ENCODE results near the gene DTX3.
"Not testable (repeated sequence)": the region's sequence is repeated elsewhere in the genome, so short reads cannot be mapped to it uniquely, and the experiment has no call there.

DTX3 gene

DNA sequence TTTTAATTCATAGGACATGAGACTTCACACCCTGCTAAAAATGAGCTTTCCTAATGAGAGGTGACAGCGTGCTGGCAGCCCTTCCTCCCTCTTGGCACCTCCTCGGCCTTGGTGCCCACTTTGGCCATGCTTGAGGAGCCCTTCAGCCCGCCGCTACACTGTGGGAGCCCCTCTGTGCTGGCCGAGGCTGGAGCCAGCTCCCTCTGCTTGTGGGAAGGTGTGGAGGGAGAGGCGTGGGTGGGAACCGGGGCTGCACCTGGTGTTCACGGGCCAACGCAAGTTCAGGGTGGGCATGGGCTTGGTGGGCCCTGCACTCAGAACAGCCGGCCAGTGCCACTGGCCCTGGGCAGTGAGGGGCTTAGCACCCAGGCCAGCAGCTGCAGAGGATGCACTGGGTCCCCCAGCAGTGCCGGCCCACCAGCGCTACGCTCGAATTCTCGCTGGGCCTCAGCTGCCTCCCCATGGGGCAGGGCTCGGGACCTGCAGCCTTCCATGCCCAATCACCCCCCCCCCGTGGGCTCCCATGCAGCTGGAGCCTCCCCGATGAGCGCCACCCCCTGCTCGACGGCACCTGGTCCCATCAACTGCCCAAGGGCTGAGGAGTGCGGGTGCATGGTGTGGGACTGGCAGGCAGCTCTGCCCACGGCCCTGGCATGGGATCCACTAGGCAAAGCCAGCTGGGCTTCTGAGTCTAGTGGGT is 51.1 kb downstream of the DTX3 start:
- Histone ChIP-seq H3K4me2 (ENCODE audit: insufficient read depth, low read length) (no peak overlapping the region), H3K4me3 (ENCODE audit: low read depth in 1 of 2, low read length in 2 of 2) (no peak overlapping the region), H3K9me3 (ENCODE audit: insufficient read depth, low read length, severe bottlenecking) (peaks cover 16% of the 10 kb centered on the region), H4K20me1 (ENCODE audit: insufficient read depth, low read length) (no peaks in the 10 kb centered on the region), H3K27ac (ENCODE audit: low read length) (no peak overlapping the region), H3K36me3 (ENCODE audit: insufficient read depth, low read length) (no peaks in the 10 kb centered on the region), H2AFZ (ENCODE audit: low read depth, low read length) (no peak overlapping the region), H3K27me3 (ENCODE audit: insufficient read depth, low read length, poor library complexity) (no peaks in the 10 kb centered on the region), H3K4me1 (ENCODE audit: insufficient read depth, low read length) (no peaks in the 10 kb centered on the region), H3K9ac (ENCODE audit: low read depth, low read length) (no peak overlapping the region), H3K79me2 (ENCODE audit: insufficient read depth, low read length) (no peaks in the 10 kb centered on the region)
- DNase-seq (no peak), ATAC-seq (ENCODE audit: insufficient read depth, low read depth) (no peak)
- TF ChIP-seq, protein P1, sequence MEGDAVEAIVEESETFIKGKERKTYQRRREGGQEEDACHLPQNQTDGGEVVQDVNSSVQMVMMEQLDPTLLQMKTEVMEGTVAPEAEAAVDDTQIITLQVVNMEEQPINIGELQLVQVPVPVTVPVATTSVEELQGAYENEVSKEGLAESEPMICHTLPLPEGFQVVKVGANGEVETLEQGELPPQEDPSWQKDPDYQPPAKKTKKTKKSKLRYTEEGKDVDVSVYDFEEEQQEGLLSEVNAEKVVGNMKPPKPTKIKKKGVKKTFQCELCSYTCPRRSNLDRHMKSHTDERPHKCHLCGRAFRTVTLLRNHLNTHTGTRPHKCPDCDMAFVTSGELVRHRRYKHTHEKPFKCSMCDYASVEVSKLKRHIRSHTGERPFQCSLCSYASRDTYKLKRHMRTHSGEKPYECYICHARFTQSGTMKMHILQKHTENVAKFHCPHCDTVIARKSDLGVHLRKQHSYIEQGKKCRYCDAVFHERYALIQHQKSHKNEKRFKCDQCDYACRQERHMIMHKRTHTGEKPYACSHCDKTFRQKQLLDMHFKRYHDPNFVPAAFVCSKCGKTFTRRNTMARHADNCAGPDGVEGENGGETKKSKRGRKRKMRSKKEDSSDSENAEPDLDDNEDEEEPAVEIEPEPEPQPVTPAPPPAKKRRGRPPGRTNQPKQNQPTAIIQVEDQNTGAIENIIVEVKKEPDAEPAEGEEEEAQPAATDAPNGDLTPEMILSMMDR (IDR thresholded peaks at IDR 0.05; ENCODE audit: borderline replicate concordance, extremely low read depth, low read length, poor library complexity, severe bottlenecking) = no peak
- no peak for TF ChIP-seq EZH2 (IDR thresholded peaks at IDR 0.05; ENCODE audit: borderline replicate concordance, low read depth, low read length, severe bottlenecking)

DNA sequence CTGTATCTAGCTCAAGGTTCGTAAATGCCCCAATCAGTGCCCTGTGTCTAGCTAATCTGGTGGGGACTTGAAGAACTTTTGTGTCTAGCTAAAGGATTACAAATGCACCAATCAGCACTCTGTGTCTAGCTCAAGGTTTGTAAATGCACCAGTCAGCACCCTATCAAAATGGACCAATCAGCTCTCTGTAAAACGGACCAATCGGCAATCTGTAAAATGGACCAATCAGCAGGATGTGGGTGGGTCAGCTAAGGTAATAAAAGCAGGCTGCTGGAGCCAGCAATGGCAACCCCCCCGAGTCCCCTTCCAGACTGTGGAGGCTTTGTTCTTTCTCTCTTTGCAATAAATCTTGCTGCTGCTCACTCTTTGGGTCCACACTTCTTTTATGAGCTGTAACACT is 51.8 kb downstream of the DTX3 start:
- not testable (repeated sequence) for H3K4me3 ChIP-seq (ENCODE audit: low read depth in 1 of 2, low read length in 2 of 2); DNase-seq; H3K36me3 ChIP-seq (ENCODE audit: insufficient read depth, low read length); H3K27me3 ChIP-seq (ENCODE audit: insufficient read depth, low read length, poor library complexity); H2AFZ ChIP-seq (ENCODE audit: low read depth, low read length); H3K9ac ChIP-seq (ENCODE audit: low read depth, low read length); H4K20me1 ChIP-seq (ENCODE audit: insufficient read depth, low read length); H3K79me2 ChIP-seq (ENCODE audit: insufficient read depth, low read length); H3K27ac ChIP-seq (ENCODE audit: low read length); H3K4me1 ChIP-seq (ENCODE audit: insufficient read depth, low read length); ATAC-seq (ENCODE audit: insufficient read depth, low read depth); H3K4me2 ChIP-seq (ENCODE audit: insufficient read depth, low read length)
- H3K9me3 ChIP-seq (ENCODE audit: insufficient read depth, low read length, severe bottlenecking) = peaks cover 22% of the 10 kb centered on the region

DNA sequence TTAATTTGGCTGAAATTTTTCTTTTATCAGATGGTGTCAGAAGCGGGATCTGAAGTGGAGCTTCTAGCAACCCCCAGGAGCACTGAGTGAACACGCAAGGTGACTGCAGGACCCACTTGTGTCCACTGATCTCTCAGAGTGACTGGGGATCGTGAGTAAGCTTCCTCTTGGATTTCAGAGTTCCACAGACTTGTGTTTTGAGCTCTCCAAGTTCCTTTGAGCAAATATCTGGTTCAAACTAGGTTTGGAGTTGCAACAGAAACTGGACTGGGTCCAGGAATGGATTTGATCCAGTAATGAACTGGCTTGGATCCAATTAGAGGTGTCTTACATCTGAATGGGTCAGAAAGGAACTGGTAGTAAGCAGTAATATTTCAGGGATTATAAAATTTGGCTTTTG is 53.1 kb downstream of the DTX3 start:
- Histone ChIP-seq H3K4me1 (ENCODE audit: insufficient read depth, low read length) (no peaks in the 10 kb centered on the region), H3K9me3 (ENCODE audit: insufficient read depth, low read length, severe bottlenecking) (peaks cover 29% of the 10 kb centered on the region), H3K4me3 (ENCODE audit: low read depth in 1 of 2, low read length in 2 of 2) (no peak overlapping the region), H2AFZ (ENCODE audit: low read depth, low read length) (no peak overlapping the region), H3K27me3 (ENCODE audit: insufficient read depth, low read length, poor library complexity) (no peaks in the 10 kb centered on the region), H4K20me1 (ENCODE audit: insufficient read depth, low read length) (no peaks in the 10 kb centered on the region), H3K4me2 (ENCODE audit: insufficient read depth, low read length) (no peak overlapping the region), H3K27ac (ENCODE audit: low read length) (no peak overlapping the region), H3K79me2 (ENCODE audit: insufficient read depth, low read length) (no peaks in the 10 kb centered on the region), H3K36me3 (ENCODE audit: insufficient read depth, low read length) (no peaks in the 10 kb centered on the region), H3K9ac (ENCODE audit: low read depth, low read length) (no peak overlapping the region)
- no peak for ATAC-seq (ENCODE audit: insufficient read depth, low read depth)
- TF ChIP-seq, protein P1 (IDR thresholded peaks at IDR 0.05; ENCODE audit: borderline replicate concordance, extremely low read depth, low read length, poor library complexity, severe bottlenecking) = no peak
- no peak for TF ChIP-seq EZH2 (IDR thresholded peaks at IDR 0.05; ENCODE audit: borderline replicate concordance, low read depth, low read length, severe bottlenecking)
- DNase-seq = no peak

DNA sequence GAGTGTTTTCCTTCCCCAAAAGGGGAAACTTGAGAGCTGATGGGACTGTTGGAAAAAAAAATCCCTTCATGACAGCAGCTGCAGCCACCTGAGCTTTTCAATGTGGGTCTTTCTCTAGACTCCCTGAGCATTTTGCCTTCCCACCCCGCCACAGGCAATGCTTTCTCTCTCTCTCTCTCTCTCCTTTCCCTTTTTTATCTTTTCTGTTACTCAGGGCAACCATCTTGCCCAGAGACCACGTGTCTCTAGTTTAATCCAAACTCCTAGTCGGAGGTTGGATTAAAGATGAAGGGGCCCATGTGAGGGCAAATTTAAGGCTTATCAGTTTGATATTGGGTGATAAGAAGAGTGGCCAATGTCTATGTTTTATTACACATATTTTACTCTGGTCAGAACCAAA is 54.3 kb downstream of the DTX3 start:
- no peaks in the 10 kb centered on the region for H3K36me3 ChIP-seq (ENCODE audit: insufficient read depth, low read length)
- H3K4me3 ChIP-seq (ENCODE audit: low read depth in 1 of 2, low read length in 2 of 2) = no peak overlapping the region
- H3K9ac ChIP-seq (ENCODE audit: low read depth, low read length) = no peak overlapping the region
- no peak overlapping the region for H3K4me2 ChIP-seq (ENCODE audit: insufficient read depth, low read length)
- H3K4me1 ChIP-seq (ENCODE audit: insufficient read depth, low read length) = no peaks in the 10 kb centered on the region
- H4K20me1 ChIP-seq (ENCODE audit: insufficient read depth, low read length) = no peaks in the 10 kb centered on the region
- ATAC-seq (ENCODE audit: insufficient read depth, low read depth) = no peak
- H2AFZ ChIP-seq (ENCODE audit: low read depth, low read length) = no peak overlapping the region
- no peak for DNase-seq
- peaks cover 26% of the 10 kb centered on the region for H3K9me3 ChIP-seq (ENCODE audit: insufficient read depth, low read length, severe bottlenecking)
- H3K79me2 ChIP-seq (ENCODE audit: insufficient read depth, low read length) = no peaks in the 10 kb centered on the region
- no peak overlapping the region for H3K27ac ChIP-seq (ENCODE audit: low read length)
- no peak for TF ChIP-seq EZH2 (IDR thresholded peaks at IDR 0.05; ENCODE audit: borderline replicate concordance, low read depth, low read length, severe bottlenecking)
- TF ChIP-seq, protein P1 (IDR thresholded peaks at IDR 0.05; ENCODE audit: borderline replicate concordance, extremely low read depth, low read length, poor library complexity, severe bottlenecking) = no peak
- no peaks in the 10 kb centered on the region for H3K27me3 ChIP-seq (ENCODE audit: insufficient read depth, low read length, poor library complexity)
